ENCODE measurements around the gene POC1B. TPM values are rescaled to one million over a fixed set of nuclear protein-coding genes. Genes with fewer than 3 reads are reported as not detected.

The POC1B gene
- total RNA-seq, 8 experiments from 2014 or later, result 6.3 to 22.3 (median 9.7) TPM

DNA sequence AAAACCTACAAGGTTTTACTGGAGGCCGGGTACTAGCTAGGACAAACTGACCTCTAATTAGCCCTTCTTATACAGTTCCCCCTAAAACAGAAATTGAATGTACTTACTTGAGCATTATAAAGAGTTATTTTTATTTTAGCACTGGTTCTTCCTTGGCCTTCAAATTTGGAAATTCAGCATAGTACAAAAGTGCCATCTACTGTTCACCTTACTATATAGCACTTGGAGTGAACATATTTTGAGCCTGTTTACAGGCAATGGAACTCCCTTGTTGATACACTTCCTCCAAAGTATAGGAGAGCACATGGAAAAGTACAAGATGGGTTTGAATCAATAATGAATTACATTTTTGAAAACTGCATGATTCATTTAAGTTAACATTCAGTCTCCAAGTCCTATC lies 3.9 kb upstream of the POC1B start:
- no peak overlapping the region for H3K4me3 ChIP-seq
- in situ Hi-C loops (cut with MboI; ENCODE audit: low pct_unique_long_range_greater_than_20kb in 2 of 9, low sequenced_read_pairs in 9 of 9, unreplicated experiment in 9 of 9), result loop anchor here in 4 of 9 experiments (10.0 to 25.0 kb wide), 5 partner anchors 55 to 1433 kb away; partner anchors contain the start of genes ATP2B1 (in 1 of the 4) and CCER1 (in 1 of the 4)
- peak in 1 of 8 experiments; percentile 5 for ATAC-seq (replicated peaks in 6 of 8)
- H3K27ac ChIP-seq, result no peak overlapping the region
- peaks cover 0 to 4% of the 10 kb centered on the region in 2 donors for H3K4me1 ChIP-seq (replicated peaks in 1 of 2)
- WGBS, 10 experiments, result 0 to 71% (median 40%) methylated on average over 1 of the region's 1 CpG; no CpG with 5 or more reads in 5 of the 10 experiments

DNA sequence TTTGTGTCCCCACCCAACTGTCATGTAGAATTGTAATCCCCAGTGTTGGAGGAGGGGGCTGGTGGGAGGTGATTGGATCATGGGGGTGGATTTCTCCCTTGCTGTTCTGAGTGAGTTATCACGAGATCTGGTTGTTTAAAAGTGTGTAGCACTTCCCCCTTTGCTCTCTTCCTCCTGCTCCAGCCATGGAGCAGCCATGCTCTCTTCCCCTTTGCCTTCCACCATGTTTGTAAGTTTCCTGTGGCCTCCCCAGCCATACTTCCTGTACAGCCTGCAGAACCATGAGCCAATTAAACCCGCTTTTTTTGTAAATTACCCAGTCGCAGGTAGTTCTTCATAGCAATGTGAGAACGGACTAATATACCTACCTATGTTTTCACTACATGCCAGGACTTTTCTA lies 2.6 kb upstream of the POC1B start:
- peaks cover 4 to 6% of the 10 kb centered on the region in 2 donors for H3K4me1 ChIP-seq (replicated peaks in 1 of 2)
- no peak for ATAC-seq (replicated peaks in 6 of 8)
- H3K4me3 ChIP-seq, result no peak overlapping the region
- in situ Hi-C loops (cut with MboI; ENCODE audit: low pct_unique_long_range_greater_than_20kb in 2 of 9, low sequenced_read_pairs in 9 of 9, unreplicated experiment in 9 of 9), result loop anchor here in 4 of 9 experiments (10.0 to 25.0 kb wide), 5 partner anchors 54 to 1434 kb away; partner anchors contain the start of genes ATP2B1 (in 1 of the 4) and CCER1 (in 1 of the 4)
- 20 to 100% (median 83%) methylated on average over 1 to 4 of the region's 4 CpGs; no CpG with 5 or more reads in 1 of the 10 experiments for WGBS, 10 experiments
- no peak overlapping the region for H3K27ac ChIP-seq

DNA sequence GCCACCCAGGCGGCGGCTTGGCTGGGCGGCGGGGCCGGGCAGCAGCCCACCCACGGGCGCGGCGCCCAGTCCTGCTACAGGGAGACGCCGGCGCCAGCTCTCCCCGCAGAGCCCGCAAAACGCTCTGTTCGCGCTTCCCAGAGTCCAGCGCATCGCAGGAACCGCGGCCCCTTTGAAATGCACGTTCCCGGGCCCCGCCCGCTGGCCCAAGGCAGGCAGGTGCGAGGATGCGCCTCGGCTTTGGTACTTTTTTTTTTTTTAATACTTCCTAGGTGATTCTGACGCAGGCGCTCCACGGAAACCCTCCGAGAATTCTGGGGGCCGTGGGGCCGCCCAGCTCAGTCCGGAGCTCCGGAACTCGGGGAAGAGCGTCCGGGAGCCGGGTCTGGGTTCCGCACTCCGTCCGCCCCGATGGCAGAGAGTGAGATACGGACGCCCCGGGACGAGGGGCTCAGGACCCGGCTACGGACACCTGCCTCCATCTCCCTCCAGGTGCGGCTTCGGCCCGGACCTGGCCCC lies 483 bp downstream of the POC1B start:
- in situ Hi-C loops (cut with MboI; ENCODE audit: low pct_unique_long_range_greater_than_20kb in 2 of 9, low sequenced_read_pairs in 9 of 9, unreplicated experiment in 9 of 9), result loop anchor here in 4 of 9 experiments (10.0 to 25.0 kb wide), 5 partner anchors 51 to 1437 kb away; partner anchors contain the start of genes ATP2B1 (in 1 of the 4) and CCER1 (in 1 of the 4)

DNA sequence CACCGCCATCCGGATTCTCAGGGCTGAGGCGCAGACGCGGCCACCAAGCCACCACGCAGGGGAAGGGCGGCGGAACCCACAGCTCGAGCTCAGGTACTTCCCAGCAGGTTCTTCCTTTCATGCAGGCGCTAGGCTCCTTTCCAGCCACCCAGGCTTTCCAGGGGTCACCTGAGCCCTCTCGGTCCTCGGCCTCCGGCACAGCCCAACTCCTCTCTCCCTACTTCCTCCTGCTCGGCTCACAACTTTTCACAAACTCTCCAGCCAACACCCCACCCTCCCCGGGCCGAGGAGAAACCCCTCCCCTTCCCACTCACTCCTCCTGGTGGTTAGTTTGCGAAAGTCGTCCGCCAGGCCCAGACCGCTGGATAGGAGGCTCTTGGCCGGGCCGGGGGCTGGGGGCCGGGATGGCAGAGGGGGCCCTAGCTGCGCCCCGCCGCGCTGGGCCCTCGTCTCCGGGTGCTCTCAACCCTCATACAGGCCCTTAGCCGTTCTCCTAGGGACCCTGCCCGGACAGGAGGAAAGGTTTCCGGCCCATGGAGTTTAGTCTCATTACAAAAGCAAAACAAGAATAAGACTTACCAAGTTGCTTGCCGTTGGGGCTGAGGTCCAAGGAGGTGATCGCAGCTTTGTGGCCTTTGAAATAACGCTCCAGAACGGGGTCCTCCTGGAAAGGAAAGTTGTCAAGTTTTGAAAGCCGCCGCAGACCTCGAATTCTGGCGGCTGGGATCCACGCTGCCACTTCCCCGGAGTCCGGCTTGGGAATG lies 1.1 kb downstream of the POC1B start, which contains the start of gene GALNT4:
Gene GALNT4 (minus strand): TSS at position 256 of the 764 bp plus-strand sequence. CDS start 247 bp downstream, at position 9.
- H3K4me1 ChIP-seq (replicated peaks in 1 of 2), result peaks cover 4 to 6% of the 10 kb centered on the region in 2 donors
- ATAC-seq (replicated peaks in 6 of 8), result peak; percentile 52 to 85 (median 62)
- H3K27ac ChIP-seq, result peak within 1 kb of the TSS; percentile 90 to 91
- WGBS, 10 experiments, result 0 to 8% (median 0%) methylated on average over 2 to 13 of the region's 43 CpGs; no CpG with 5 or more reads in 5 of the 10 experiments
- in situ Hi-C loops (cut with MboI; ENCODE audit: low pct_unique_long_range_greater_than_20kb in 2 of 9, low sequenced_read_pairs in 9 of 9, unreplicated experiment in 9 of 9), result loop anchor here in 5 of 9 experiments (10.0 to 25.0 kb wide), 6 partner anchors 50 to 1438 kb away; partner anchors contain the start of genes ATP2B1 (in 1 of the 5) and CCER1 (in 1 of the 5)
- peak within 1 kb of the TSS; percentile 69 to 99 (median 93) for H3K4me3 ChIP-seq

More for the DNA sequence above, 483 bp downstream of the POC1B start:
- WGBS, 10 experiments, result 0% methylated on average over 2 to 14 of the region's 53 CpGs; no CpG with 5 or more reads in 5 of the 10 experiments
- peak in 6 of 8 experiments; percentile 16 to 55 (median 38) for ATAC-seq (replicated peaks in 6 of 8)
- Histone ChIP-seq H3K4me3 (peak overlapping the region; percentile 69 to 99 (median 93)), H3K4me1 (replicated peaks in 1 of 2) (peaks cover 4 to 6% of the 10 kb centered on the region in 2 donors), H3K27ac (peak overlapping the region; percentile 90 to 91)

DNA sequence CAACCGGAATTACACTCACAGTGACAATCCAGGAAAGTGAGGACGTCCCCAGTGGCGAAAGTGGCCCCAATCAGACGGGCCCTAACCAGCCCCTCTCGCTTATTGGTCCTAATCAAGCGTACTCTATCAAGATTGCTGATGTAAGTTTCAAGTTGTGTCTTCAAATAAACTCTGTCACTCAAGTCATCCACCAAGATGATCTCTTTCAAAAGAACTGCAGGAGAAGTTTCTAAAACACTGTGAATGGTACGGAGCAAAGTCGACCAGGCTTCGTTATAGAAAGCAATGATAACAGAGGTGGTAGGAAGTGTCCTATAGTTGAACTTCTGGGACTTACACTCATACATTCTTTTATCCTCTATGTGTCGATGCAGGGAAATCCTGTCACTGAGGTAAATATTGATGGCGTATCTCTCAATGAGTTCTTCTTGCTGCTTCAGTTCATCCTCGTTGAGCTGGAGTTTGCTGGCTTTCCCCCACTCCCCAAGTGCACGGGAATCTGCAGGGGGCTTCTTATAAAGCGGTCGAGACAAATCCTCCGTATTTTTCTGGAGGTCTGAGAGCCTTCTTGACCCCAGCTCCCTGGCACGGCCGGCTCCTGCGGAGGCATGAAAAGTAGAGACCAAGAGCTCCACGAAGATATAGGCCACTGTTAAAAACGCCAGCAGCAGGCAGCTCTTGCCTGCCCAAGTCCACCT lies 1.9 kb downstream of the POC1B start:
- WGBS, 10 experiments, result 0 to 63% (median 36%) methylated on average over 1 to 13 of the region's 21 CpGs; no CpG with 5 or more reads in 1 of the 10 experiments
- no peak overlapping the region for H3K27ac ChIP-seq
- ATAC-seq (replicated peaks in 6 of 8), result no peak
- peak overlapping the region; percentile 69 to 99 (median 93) for H3K4me3 ChIP-seq
- in situ Hi-C loops (cut with MboI; ENCODE audit: low pct_unique_long_range_greater_than_20kb in 2 of 9, low sequenced_read_pairs in 9 of 9, unreplicated experiment in 9 of 9), result loop anchor here in 2 of 9 experiments (10.0 to 25.0 kb wide), 2 partner anchors 49 to 512 kb away; no protein-coding TSS in a partner anchor
- peaks cover 4 to 6% of the 10 kb centered on the region in 2 donors for H3K4me1 ChIP-seq (replicated peaks in 1 of 2)

DNA sequence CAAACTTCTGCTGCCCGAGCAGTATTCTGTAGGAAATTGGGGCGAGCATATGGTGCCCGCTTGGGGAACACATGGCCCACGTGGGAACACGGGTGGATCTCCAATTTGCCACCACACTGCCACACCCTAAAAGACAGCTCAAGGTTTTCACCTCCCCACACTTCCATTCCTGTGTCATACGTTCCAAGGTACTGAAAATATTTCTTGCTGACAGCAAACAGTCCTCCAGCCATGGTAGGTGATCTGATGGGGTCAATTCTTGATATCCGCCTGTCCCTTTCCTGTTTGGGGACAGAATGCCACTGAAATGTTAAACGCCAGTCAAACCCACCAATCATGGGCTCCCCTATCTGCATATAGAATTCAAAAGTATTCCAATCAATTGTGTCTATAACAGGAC lies 2.5 kb downstream of the POC1B start:
- H3K27ac ChIP-seq, result no peak overlapping the region
- no peak overlapping the region for H3K4me3 ChIP-seq
- in situ Hi-C loops (cut with MboI; ENCODE audit: low pct_unique_long_range_greater_than_20kb in 2 of 9, low sequenced_read_pairs in 9 of 9, unreplicated experiment in 9 of 9), result loop anchor here in 2 of 9 experiments (10.0 to 25.0 kb wide), 2 partner anchors 49 to 511 kb away; no protein-coding TSS in a partner anchor
- 87 to 100% (median 94%) methylated on average over 2 to 8 of the region's 8 CpGs; no CpG with 5 or more reads in 2 of the 10 experiments for WGBS, 10 experiments
- H3K4me1 ChIP-seq (replicated peaks in 1 of 2), result peaks cover 4 to 6% of the 10 kb centered on the region in 2 donors
- no peak for ATAC-seq (replicated peaks in 6 of 8)

DNA sequence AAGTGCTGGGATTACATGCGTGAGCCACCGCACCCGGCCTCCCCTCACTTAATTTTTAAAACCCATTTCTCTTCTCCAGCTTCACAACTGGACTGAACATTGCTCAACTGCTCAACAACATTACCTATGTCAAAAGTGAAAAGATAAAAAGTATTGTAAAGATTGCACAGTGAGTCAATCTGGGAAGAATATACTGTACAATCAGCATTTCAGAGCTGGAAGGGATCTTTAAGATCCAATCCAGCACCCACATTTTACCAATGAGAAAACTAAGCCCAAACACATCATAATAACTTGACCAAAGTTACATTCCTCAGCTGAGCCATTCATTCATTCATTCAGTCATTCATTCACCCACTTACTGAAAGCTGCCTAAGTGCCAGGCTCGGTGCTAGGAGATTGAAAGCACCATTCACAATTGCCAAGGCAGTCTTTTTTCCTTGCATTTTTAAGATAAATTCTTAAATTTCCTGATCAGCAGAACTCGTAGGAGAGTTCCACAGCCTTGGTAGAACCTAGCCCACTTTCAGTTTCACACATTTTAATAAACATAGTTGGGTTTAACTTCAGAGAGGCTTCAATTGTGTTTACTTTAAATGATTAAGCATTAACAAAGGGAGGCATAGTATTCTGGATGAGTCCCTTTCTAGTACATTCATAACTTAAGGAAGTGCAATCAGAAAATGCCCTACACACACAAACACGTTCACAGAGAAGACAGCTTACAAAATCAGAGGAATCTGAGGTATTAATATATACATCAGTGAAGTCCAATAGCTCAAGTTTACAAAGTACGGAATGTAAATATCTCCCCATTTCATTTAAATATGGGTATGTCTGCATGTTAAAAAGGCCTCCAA lies 4.3 kb downstream of the POC1B start:
- 0 to 100% (median 95%) methylated on average over 1 to 7 of the region's 7 CpGs for WGBS, 10 experiments
- Histone ChIP-seq H3K27ac (no peak overlapping the region), H3K4me1 (replicated peaks in 1 of 2) (peaks cover under 1 to 6% of the 10 kb centered on the region in 2 donors), H3K4me3 (no peak overlapping the region)
- in situ Hi-C loops (cut with MboI; ENCODE audit: low pct_unique_long_range_greater_than_20kb in 2 of 9, low sequenced_read_pairs in 9 of 9, unreplicated experiment in 9 of 9), result loop anchor here in 2 of 9 experiments (10.0 to 25.0 kb wide), 2 partner anchors 47 to 509 kb away; no protein-coding TSS in a partner anchor
- no peak for ATAC-seq (replicated peaks in 6 of 8)

DNA sequence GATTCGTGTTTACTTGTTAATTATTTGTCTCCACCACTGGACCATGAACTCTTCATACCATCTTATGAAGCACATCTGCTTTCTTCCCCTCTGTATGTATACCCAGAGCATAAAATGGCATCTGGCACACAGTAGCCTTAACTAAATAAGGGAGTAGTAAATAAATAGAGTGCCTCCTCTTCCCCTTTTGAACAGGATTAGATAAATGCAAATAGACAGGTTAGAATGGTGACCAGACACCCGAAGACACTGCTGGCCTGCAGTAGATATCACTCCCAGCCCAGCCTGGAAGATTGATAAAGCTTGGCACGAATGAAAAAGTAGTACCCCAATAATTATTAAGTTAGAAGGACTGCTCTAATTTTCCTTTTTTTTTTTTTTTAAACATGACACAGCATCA lies 8.1 kb downstream of the POC1B start:
- Histone ChIP-seq H3K27ac (no peak overlapping the region), H3K4me1 (replicated peaks in 1 of 2) (no peaks in the 10 kb centered on the region), H3K4me3 (no peak overlapping the region)
- in situ Hi-C loops (cut with MboI; ENCODE audit: low pct_unique_long_range_greater_than_20kb in 2 of 9, low sequenced_read_pairs in 9 of 9, unreplicated experiment in 9 of 9), result loop anchor here in 1 of 9 experiments (25.0 kb wide), 1 partner anchor 505 kb away; no protein-coding TSS in a partner anchor
- no peak for ATAC-seq (replicated peaks in 6 of 8)
- 0 to 100% (median 61%) methylated on average over 1 to 3 of the region's 3 CpGs; no CpG with 5 or more reads in 2 of the 10 experiments for WGBS, 10 experiments

DNA sequence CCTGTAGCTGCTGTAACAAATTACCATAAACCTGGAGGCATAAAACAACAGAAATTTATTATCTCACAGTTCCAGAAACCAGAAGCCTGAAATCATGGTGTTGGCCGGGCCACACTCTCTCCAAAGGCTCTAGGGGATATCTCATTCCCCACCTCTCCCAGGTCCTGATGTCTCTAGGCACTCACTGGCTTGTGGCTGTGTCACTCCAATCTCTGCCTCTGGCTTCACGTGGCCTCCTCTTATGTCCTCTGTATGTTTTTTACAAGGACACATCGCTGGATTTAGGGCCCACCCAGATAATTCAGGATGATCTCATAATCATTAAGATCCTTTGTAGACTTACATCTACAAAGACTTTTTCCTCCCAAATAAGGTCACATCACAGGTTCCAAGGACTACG lies 9.2 kb downstream of the POC1B start:
- H3K4me1 ChIP-seq (replicated peaks in 1 of 2), result no peaks in the 10 kb centered on the region
- H3K4me3 ChIP-seq, result no peak overlapping the region
- in situ Hi-C loops (cut with MboI; ENCODE audit: low pct_unique_long_range_greater_than_20kb in 2 of 9, low sequenced_read_pairs in 9 of 9, unreplicated experiment in 9 of 9), result loop anchor here in 1 of 9 experiments (25.0 kb wide), 1 partner anchor 504 kb away; no protein-coding TSS in a partner anchor
- 60 to 100% (median 86%) methylated on average over 1 to 4 of the region's 4 CpGs; no CpG with 5 or more reads in 2 of the 10 experiments for WGBS, 10 experiments
- no peak overlapping the region for H3K27ac ChIP-seq
- ATAC-seq (replicated peaks in 6 of 8), result no peak

DNA sequence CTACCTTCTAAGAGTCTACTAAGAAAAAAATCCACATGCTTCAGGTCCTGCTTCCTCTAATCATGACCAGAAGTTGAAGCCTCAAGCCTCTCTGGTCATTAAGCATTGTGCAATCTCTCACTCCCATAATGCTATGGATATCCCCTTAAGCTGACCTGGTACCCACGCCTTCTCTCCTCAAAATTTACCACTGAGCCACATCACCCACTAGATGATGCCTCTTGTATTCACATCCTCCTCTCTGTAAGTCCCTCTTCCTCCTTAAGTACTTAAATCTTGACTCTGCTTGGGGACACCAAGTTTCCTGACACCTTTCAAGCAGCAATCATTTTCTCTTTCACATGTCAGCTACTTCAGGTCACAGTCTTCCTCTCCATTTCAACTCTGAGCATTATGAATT lies 11.1 kb downstream of the POC1B start:
- 80 to 100% (median 100%) methylated on average over 1 of the region's 1 CpG; no CpG with 5 or more reads in 2 of the 10 experiments for WGBS, 10 experiments
- Histone ChIP-seq H3K4me1 (replicated peaks in 1 of 2) (no peaks in the 10 kb centered on the region), H3K4me3 (no peak overlapping the region), H3K27ac (no peak overlapping the region)
- no peak for ATAC-seq (replicated peaks in 6 of 8)
- in situ Hi-C loops (cut with MboI; ENCODE audit: low pct_unique_long_range_greater_than_20kb in 2 of 9, low sequenced_read_pairs in 9 of 9, unreplicated experiment in 9 of 9), result loop anchor here in 1 of 9 experiments (25.0 kb wide), 1 partner anchor 502 kb away; no protein-coding TSS in a partner anchor

DNA sequence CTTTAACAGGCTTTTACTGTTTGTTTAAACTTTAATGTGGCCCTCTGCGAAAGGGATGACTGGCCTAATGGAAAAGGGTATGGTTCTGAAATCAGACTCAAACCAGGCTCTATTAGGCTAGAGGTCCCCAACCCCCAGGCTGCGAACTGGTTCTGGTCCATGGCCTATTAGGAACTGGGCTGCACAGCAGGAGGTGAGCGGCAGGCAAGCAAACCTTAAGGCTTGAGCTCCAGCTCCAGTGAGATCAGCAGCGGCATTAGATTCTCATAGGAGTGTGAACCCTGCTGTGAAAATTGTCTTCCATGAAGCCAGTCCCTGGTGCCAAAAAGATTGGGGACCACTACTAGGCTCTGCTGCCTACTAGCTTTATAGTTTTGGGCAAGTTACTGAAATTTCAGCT lies 12.3 kb downstream of the POC1B start:
- in situ Hi-C loops (cut with MboI; ENCODE audit: low pct_unique_long_range_greater_than_20kb in 2 of 9, low sequenced_read_pairs in 9 of 9, unreplicated experiment in 9 of 9), result loop anchor here in 1 of 9 experiments (25.0 kb wide), 1 partner anchor 501 kb away; no protein-coding TSS in a partner anchor
- H3K4me3 ChIP-seq, result no peak overlapping the region
- H3K27ac ChIP-seq, result no peak overlapping the region
- no peak for ATAC-seq (replicated peaks in 6 of 8)
- 80 to 100% (median 100%) methylated on average over 1 to 3 of the region's 4 CpGs; no CpG with 5 or more reads in 3 of the 10 experiments for WGBS, 10 experiments
- H3K4me1 ChIP-seq (replicated peaks in 1 of 2), result no peaks in the 10 kb centered on the region

Measured in motor neuron (in vitro differentiated cells).